Inflammatory macrophage treated with lipopolysaccharide for 1 hour (primary cell): ENCODE results near the gene RASSF1.

Source experiments
- DNase-seq, 2 donors: peaks; one replicate each; pipeline ENCODE4 v3.0.0-alpha.2; 2020 to 2022

The RASSF1 gene, protein sequence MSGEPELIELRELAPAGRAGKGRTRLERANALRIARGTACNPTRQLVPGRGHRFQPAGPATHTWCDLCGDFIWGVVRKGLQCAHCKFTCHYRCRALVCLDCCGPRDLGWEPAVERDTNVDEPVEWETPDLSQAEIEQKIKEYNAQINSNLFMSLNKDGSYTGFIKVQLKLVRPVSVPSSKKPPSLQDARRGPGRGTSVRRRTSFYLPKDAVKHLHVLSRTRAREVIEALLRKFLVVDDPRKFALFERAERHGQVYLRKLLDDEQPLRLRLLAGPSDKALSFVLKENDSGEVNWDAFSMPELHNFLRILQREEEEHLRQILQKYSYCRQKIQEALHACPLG

DNA sequence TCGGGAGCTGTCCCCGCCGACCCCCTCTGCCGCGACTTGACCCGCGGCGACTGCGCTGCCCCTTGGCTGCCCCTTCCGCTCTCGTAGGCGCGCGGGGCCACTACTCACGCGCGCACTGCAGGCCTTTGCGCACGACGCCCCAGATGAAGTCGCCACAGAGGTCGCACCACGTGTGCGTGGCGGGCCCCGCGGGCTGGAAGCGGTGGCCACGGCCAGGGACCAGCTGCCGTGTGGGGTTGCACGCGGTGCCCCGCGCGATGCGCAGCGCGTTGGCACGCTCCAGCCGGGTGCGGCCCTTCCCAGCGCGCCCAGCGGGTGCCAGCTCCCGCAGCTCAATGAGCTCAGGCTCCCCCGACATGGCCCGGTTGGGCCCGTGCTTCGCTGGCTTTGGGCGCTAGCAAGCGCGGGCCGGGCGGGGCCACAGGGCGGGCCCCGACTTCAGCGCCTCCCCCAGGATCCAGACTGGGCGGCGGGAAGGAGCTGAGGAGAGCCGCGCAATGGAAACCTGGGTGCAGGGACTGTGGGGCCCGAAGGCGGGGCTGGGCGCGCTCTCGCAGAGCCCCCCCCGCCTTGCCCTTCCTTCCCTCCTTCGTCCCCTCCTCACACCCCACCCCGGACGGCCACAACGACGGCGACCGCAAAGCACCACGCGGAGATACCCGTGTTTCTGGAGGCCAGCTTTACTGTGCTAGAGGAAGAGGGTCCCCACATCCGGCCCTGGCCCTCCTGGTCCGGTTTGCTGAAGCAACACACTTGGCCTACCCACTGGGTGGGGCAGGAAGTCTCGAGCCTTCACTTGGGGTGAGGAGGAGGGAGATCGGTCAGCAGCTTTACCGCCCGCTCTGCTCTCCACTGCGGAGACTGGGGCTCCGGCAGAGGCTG lies at the start of gene RASSF1:
Gene RASSF1 (minus strand): TSS at position 389 of the 882 bp plus-strand sequence. CDS start 31 bp downstream, at position 358.
- DNase-seq, result peak; percentile 57 to 72

DNA sequence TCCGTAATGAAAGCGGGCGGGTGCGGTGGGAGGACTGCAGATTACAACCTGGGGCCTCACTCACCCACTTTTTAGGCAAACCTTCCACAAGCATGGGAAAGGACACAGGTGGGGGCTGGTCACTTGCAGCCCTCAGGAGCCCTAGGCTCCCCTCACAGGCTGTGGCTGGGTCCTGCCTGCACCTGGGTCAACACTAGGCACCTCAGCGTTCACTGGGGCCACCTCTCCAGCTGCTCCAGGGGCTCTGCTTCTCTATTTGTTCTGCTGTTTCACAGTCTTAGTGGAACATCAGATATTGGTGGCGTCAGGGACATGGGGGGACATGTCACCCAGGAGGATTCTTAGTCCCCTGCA lies 48.8 kb upstream of the RASSF1 start:
- no peak for DNase-seq

DNA sequence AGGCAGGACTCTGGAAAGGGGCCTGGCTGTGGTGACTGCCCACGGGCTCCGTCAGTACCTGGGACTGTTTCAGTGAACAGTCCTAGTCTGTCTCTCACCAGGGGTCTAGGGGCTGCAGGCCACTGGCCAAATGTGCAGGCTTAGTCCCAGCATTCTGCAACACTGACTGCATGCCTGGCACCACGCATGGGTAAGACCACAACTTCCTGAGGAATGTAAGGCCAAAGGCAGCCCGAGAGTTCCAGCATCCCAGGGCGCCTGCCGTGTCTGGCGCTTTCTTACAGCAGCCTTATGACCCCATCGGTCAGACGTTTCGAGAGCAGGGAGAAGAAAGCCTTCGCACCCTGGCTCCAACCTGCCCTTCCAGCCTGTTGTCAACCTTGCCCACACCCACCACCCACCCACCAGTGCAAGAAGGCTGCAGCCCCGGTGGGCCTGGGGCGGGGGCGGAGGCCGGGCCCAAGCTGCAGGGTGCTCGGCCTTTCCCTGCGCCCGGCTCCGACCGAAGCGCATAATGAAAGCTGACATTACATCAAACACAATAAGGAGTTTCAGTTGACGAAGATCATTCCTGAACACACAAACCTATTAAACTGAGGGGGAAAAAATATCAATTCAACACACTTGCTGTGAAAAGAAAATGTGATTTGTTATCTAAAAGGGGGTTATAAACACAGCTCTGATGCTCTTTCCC lies 48.2 kb upstream of the RASSF1 start:
- DNase-seq, result no peak

DNA sequence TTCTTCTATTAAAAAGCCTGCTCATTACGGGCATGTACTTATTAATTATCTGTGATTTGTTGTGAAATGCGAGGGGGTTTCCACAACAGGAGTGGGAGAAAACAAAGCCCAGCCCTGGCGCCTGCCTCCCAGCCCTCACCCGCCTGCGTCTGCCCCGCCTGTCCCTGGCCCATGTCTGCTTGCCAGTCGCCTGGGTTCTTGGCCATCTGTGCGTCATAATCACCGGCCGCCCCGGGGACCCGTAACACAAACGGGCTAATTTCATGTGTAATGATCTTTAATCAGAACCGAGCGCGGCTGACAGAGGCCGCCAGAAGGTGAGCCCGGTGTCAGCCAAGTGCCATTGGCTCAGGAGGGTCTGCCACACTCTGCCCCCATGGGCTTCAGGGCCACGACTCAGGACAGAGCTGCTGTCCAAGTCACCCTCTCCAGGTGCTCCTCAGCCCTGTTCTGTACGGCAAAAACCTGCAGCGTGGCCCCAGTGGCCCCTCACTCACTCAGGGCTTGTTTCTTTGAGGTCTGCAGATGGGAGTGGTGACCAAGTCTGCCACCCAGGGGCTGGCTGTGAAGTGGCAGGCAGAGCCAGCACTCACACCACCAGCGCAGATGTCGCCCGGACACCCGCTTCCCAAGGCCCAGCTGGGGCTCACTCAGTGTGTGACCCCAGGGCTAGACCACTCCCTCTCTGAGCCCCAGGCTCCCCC lies 47.5 kb upstream of the RASSF1 start:
- DNase-seq, result no peak

DNA sequence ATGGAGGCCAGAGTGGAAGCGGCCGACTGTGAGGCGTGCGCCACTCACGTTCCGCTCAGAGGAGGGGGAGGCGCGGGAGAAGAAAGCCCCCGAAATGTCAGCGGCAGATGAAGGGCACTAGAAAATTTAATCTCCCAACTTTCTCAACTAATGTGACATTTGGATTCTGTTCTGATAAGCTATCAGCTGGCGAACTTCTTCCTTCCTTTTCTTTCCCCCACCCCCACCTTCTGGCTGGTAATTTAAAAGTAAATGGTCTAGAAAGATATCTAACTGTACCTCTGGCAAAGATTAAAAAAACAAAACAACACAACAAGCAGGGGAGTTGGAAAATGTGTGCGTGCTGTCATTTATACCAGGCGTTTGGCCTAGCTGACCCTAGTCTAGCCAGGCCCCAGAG lies 45.1 kb upstream of the RASSF1 start:
- DNase-seq, result no peak

DNA sequence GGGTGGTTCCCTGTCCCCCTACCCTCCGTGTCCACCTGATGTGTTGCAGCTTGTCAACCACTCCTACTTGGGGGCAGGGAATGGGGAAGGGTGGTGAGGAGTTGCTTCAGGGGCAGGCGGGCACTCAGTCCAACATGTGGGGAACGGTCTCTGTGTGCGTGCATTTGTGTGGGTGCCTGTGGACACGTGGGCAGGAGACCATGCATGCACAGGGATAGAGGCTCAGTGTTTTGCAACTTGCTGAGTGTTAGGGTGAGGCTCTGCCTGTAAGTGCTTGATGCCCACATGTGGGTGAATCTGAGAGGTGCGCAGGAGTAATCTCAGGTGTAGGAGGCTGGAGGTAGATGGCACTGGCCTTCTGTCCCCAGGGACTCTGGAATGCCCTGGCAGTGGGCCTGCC lies 43.1 kb upstream of the RASSF1 start:
- no peak for DNase-seq

DNA sequence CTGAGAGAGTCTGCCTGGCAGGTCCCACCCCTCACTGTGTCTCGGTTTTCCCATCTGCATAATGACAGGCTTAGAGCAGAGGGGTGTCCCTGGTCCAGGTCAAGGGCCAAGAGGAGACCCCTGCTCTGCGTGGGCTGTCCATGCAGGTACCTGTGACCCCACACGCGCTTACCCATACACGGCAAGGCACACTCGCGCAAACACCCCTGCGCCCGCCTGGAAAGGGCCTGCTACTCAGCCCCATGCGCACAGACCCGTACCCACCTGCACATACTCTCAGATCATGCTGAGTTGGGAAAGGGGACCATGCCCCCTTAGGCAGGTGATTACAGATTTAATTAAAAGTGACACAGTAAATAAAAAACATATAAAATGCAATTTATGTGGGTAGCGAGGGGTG lies 42.1 kb upstream of the RASSF1 start:
- no peak for DNase-seq

DNA sequence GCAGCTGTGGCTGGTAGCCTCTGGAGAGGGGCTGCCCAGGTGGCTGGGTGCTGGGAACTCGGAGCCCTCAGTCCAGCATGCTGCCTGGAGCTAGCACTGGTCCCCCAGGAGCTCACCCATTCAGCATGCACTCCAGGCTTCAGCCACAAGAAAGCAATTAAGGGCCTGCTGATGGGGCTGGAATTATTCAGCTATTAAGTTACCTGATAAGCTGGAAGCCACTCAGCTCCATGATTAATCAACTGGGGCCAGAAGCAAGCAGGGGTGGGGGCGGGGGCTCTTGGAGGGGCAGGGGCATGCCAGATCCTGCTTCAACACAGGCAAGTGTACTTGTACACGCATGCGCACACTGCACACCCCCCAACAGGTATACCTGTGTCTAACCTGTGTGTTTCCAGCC lies 40.7 kb upstream of the RASSF1 start:
- DNase-seq, result no peak

DNA sequence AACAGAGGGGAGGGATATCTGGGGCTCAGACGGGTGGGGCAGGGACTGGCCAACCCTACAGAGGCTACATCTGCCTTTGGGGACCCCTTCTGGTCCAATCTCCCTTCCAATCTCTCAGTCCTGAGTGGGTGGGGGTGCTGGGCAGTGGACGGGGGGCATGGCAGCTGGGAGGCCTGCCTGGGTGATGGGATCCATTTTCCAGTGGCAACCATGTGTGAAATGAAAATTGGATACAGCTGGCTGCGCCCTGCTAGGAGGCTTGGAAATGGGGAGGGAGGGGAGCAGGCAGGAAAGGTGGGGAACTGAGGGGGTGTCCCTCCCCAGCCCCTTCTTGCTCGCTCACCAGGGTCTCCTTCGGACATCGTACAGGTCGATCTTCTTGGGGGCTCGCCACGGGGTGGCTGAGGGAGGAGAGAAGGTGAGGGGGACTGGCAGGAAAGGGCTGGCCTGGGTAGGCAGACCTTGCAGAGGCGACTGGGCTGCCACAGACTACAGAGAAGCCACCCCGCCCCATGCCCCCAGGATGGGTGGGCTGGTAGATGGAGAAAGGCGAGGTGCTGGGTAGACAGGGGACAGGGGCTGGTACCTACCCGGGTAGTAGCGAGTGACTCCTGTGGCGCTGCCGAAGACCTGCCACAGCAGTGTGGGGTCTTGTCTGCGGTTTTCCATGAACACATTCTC lies 39.9 kb upstream of the RASSF1 start:
- DNase-seq, result no peak

DNA sequence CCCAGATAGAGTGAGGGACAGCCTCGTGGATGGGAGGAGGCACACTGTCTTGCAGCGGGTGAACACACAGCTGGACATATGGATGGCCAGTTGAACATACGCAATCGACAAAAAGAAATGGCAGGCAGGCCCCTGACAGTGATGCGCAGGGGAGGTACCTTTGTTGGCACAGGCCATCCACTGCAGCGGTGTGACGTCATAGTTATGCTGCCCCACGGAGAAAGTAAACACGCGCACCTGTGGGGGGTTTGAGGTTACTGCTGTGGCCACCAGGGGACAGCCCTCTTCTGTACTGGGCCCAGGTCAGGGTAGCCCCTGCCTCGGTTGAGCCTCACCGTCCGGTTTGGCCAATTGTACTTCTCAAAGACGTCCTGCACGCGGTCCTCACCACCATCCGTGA lies 38.1 kb upstream of the RASSF1 start:
- no peak for DNase-seq

DNA sequence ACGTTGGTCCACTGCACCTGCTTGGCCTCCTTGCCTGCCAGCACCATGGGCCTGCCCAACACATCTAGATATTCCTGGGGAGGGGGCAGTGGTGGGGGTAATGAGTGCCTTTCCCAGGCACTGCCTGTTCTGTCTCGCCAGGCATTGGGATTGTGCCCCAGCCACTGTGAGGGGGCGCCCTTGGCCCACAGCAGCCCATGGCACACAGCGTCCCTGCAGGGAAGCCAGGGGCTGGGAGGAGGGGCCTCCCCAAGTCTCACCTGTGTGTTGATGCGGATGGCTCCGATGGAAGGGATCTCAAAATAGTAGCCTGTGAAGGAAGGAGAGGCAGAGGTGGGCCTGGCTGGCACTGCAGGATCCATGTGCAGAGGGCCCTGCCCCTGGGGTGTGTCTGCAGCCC lies 37.4 kb upstream of the RASSF1 start:
- no peak for DNase-seq

DNA sequence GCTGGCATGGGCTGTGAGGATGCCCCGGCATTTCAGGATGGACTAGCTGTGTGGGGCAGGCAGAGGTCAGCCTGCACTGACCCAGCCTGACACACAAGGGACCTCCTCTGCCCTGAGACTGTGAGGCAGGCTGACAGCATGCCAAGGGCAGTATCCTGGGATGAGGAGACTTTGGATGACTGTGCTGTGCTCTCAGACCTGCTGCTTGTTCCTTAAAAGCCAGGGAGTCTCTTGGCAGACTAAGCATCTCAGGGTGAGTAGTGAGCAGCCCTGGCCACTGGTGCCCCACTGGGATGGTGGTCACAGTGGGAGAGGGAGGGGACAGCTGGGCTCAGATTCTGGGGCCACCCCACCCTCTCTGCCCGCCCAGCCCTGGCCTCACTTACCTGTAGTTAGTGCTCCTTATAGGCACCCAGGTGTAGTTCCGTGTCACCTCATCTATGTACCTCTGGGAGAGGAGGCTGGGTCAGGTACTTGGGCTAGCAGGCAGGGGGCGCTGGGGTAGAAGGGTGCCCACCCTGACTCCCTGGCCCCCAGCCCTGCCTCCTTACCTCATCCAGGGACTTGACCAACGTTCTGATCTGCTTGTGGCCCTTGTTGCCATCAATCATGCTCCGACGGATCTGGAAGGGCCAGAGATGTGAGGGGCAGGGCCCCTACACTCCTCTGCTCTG lies 34.8 kb upstream of the RASSF1 start:
- no peak for DNase-seq

DNA sequence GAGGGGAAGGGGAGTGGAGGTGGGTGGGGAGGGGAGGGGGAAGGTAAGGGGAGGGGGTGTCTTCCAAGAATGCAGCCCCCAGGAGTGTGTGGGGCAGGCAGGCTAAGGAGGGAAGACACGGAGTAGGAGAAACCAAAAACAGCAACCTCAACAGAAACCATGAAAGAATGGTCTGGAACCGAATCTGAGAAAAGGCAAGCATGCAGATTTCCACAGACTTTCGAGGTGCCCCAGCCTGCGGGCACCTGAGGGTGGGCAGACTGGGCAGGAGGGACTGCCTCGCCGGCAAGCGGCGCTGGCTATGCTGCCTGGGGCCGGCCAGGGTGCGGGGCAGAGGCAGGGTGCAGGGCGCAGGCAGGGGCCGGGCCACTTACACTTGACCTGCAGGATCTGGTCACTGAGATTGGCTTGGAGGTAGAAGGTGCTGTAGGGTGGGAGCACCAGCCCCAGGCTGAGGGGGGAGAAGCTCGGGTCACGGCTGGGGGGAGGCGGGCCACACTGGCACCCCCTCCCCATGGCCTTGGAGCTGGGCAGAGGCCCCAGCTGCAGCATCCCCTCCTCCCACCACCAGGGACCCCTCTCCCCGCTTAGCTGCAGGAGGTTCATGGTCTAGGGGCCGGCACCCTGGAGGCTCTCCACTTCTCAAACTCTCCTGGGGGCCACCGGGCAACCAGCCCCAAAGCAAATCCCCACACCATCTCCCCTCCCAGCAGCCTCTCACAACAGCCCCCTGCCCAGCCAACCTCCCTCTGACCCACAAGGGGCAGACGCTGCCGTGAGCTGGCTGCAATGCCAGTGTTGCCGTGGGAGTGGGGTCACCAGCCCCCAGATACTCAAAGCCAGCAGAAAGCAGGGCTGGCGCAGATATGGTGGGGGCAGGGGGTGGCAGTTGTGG lies 34.0 kb upstream of the RASSF1 start:
- no peak for DNase-seq

DNA sequence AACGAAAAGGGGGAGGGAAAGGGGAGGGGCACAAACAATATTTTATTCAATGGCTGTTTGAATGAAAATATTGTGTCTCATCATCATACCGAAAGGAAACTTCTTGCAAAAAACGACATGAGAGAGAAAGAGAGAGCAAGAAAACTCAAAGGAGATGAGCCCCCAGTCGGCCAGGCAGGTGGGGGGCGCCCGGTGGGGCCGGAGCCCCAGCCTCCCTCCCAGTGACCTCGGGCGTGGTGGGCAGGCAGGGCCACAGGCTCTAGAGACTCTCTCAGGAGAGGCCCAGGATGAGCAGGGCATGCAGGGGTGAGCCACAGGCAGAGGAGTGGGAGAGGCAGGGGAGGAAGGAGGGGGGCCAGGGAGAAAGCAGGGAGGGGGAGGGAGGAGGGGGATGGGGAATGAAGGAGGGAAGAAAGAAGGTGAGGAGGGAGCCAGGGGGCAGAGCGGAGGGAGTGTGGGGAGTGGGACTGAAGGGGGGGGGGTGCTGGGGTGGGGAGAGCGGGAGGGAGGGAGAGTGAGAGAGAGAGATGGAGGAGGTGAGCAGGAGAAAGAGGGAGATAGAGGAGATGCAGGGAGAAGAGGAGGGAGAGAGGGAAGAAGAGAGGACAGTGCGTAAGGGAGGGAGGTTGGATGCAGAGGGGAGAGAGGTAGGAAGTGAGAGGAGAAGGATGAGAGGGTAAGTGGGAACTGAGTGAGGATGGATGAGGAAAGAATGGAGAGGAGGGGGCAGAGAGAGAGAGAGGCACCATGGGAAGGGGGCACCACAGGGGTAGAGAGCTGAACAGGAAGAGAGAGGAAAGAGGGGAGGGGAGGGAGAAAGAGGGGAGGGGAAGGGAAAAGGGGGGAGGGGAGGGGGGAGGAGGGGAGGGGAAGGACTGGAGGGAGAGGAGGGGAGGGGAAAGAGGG lies 32.8 kb upstream of the RASSF1 start:
- DNase-seq, result no peak

DNA sequence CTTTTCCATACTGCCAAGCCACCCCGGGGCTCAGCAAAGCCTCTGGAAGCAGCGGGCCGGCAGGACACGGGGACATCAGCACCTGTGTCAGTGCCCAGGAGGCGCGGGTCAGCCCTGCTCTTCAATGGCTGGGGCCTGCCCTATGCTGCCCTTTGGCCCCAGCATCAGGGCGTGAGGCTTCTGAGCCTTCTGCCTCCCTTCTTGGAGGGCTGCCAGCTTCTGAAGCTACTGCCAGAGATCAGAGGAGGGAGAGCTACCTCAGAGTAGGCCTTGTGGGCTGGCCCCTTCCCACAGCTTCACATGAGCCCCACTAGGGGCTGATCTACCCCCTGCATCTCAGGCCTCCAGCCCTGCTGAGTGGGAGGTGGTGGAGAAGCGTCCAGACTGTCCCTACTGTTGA lies 31.7 kb upstream of the RASSF1 start:
- DNase-seq, result no peak

DNA sequence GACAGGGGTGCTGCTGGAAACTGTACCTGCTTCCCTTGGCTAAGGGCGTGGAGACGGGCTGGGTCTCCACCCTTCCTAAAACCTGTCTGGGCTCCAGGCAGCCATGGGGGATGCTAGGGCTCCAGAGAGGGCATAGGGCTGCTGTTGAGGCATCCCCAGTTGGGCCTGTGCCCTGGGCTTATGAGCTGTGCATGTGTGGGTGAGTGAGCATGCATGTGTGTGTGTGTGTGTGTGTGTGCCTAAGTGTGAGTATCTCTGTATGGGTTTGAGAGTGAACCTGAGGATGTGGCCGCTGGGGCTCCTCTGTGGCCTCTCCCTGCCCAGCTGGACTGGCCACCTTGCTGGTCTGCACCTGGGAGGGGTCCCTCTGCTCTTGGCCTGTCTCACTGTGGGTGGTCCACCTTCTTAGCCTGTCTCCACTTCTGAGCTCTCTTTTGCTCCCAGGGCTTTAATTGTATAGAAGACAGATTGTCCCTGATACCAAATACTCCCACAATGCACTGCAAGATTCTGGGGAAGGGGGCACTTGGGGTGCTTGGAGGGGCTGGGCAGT lies 30.6 kb upstream of the RASSF1 start:
- DNase-seq, result no peak

DNA sequence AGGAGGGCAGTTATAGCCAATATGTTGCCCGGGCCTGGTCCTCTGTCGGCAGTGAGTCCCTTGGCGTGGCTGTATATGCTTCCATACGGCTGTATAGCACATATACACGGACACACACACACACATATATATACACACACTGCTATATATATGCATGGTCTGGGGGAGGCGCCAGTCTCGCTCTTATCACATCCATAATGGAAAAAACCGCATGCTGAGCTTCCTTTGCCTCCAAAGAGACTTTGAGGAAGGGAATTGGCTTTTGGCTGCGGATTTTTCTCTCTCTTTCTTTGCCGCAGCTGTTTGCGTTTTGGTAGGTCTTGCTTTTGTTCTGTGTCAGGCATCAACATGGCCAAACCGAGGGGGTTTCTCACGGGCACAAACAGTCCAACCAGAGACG lies 30.0 kb upstream of the RASSF1 start:
- no peak for DNase-seq

DNA sequence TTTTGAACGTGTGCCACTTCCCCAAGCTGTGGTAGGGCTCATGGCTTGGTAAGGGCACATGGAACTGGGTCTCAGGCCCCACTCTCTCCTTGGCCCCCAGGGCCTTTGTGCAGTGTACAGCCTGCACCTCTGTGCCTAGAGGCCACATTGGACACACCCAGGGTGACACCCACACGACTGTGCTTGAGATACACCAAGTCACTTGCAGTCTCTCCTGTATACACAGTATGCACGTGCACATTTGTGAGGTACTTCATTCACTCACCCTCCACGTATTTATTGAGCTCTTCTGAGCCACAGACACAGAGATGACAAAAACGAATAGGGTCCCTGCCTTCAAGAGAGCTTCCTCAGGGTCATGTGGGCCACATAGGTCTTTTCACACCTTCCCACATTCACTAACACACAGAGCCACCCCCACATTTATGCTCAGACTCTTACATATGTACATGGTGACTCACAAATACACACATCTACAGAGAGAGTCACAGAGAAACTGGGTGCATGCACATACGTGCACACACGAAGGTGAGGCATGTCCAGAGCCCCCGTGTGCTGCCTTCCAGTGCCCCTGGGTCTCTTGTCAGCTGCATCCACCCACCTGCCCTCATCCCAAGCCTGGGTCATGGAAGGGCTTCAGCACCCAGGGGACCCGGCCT lies 28.5 kb upstream of the RASSF1 start:
- DNase-seq, result no peak

DNA sequence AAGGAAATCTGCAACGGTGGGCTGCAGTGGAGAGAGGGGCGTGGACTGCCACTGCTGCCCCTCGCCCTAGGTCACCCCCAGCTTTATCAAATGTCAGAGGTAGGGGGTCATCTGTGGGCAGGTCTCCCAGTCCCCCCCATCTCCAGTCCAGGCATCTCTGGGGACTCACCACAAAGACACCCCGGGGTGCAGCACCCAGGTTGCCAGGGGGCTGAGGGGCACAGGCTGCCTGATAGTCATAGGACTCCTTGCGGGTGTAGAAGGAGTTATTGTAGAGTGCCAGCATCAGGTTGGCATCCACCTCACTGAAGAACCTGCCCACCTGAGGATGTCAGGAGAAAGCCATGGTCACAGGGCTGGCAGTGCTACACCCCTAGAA lies 25.2 kb upstream of the RASSF1 start:
- DNase-seq, result no peak
